ENCODE measurements around the gene ARSK.

GRCh38 chr5:95519681-95520080 is 35.2 kb upstream of the ARSK start:
- TF ChIP-seq EZH2 (IDR thresholded peaks at IDR 0.05) (no peak), POLR2AphosphoS5 (IDR thresholded peaks at IDR 0.05; ENCODE audit: borderline replicate concordance, low read depth, low read length) (no peak), FOXP2 (optimal IDR thresholded peaks at IDR 0.05; ENCODE audit: control extremely low read depth, extremely low read length, insufficient read depth) (no peak)
